Lung (tissue), 12 donors: ENCODE results near the gene PINLYP. TPM values are rescaled to one million over a fixed set of nuclear protein-coding genes. Genes with fewer than 3 reads are reported as not detected.
"Not testable (repeated sequence)": the region's sequence is repeated elsewhere in the genome, so short reads cannot be mapped to it uniquely, and the experiment has no call there.

Source experiments
- ATAC-seq: fragments of 200-7000 bp; cut with Tn5 transposase; one replicate; pipeline ENCODE4 v1.9.1; 2020; ENCODE audit warnings: moderate number of reproducible peaks; ENCODE audit not compliant: insufficient read depth, low FRiP score
- DNase-seq, 3 donors: peaks; one replicate each; pipeline ENCODE4 v3.0.0-alpha.2; 2013 to 2017
- H3K27ac ChIP-seq, 2 donors: one replicate each; pipeline ENCODE4 v1.5.1; 2013; ENCODE audit warnings: mild to moderate bottlenecking in 2 of 2, moderate library complexity in 2 of 2, control low read depth in 1 of 2, inconsistent platforms in 1 of 2, low read depth in 1 of 2, low read length in 1 of 2
- H3K27me3 ChIP-seq, 3 donors: one replicate each; pipeline ENCODE4 v1.5.1; 2013; ENCODE audit warnings: low read length in 2 of 3; ENCODE audit not compliant: control insufficient read depth in 3 of 3, insufficient read depth in 3 of 3
- H3K36me3 ChIP-seq, 4 donors: one replicate each; pipeline ENCODE4 v1.5.1; 2013; ENCODE audit warnings: low read length in 4 of 4, mild to moderate bottlenecking in 1 of 4, moderate library complexity in 1 of 4; ENCODE audit not compliant: control insufficient read depth in 4 of 4, insufficient read depth in 4 of 4
- H3K4me1 ChIP-seq, 5 donors: one replicate each; pipeline ENCODE4 v1.5.1; 2013; ENCODE audit warnings: low read length in 5 of 5, mild to moderate bottlenecking in 2 of 5, moderate library complexity in 1 of 5; ENCODE audit not compliant: control insufficient read depth in 5 of 5, insufficient read depth in 5 of 5
- H3K4me3 ChIP-seq: one replicate; pipeline ENCODE4 v1.5.1; 2013; ENCODE audit warnings: mild to moderate bottlenecking, control low read depth, moderate library complexity
- H3K9ac ChIP-seq, 2 donors: one replicate each; pipeline ENCODE4 v1.5.1; 2013; ENCODE audit warnings: low read length in 2 of 2, control low read depth in 1 of 2; ENCODE audit not compliant: insufficient read depth in 1 of 2
- H3K9me3 ChIP-seq, 4 donors: one replicate each; pipeline ENCODE4 v1.5.1; 2013; ENCODE audit warnings: low read length in 3 of 4, mild to moderate bottlenecking in 1 of 4, moderate library complexity in 1 of 4; ENCODE audit not compliant: control insufficient read depth in 4 of 4, insufficient read depth in 3 of 4
- WGBS, 2 donors: extraction: QIAGEN DNeasy Blood & Tissue Kit; methylation state at CpG; one replicate each; pipeline ENCODE4 v1.1.7; 2013; 5-methylcytosine and 5-hydroxymethylcytosine counted together
- polyA plus RNA-seq, 2 donors: library from polyadenylated mRNA; stranded (reverse); fragments of 200-250 nt; gene quantifications; one replicate each; pipeline ENCODE4 v1.2.1, GENCODE V29; 2013
- total RNA-seq, 2 donors: library from RNA; depleted of rRNA in 1 of 2; stranded (reverse); fragments of >200 nt in 1 of 2; gene quantifications; one replicate each; pipeline ENCODE4 v1.2.1, GENCODE V29; 2014 to 2021
- TF ChIP-seq, protein P1 (sequence below): IDR thresholded peaks from 2 replicates; pipeline ENCODE4 v1.5.1; 2012; ENCODE audit warnings: mild to moderate bottlenecking; ENCODE audit errors: control extremely low read depth, extremely low read depth
- donor health status: control.
- donor health status: control.
- donor health status: Bipolar disorder and iron deficiency.
- donor health status: healthy.
- donor health status: DM: yes; HTN: yes; CAD: no.

PINLYP gene
- total and polyA plus RNA-seq, 4 donors: 6.1 to 14.2 (median 8.4) TPM

DNA sequence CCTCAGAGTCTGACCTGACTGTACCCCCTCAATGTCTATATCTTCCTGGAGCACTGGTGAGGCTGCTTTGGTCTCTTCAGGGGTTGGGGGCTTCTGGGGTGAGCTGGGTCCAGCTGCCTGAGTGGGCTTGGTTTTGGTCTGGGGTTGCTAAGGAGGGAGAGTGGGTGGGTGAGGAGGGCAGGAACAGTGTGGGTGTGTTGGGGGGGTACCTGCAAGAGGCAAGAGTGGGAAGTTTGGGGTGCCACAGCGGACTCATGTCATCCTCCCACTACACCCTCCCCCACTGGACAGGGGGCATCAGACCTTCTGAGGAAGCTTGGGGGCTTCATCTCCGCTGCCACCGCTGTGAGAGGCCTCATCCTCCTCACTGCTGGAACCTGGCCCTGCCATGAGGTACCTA, 29.0 kb upstream of the PINLYP start:
- Histone ChIP-seq H3K27me3 (no peaks in the 10 kb centered on the region), H3K9me3 (no peaks in the 10 kb centered on the region), H3K36me3 (peaks cover 5 to 42% (median 24%) of the 10 kb centered on the region in 4 donors), H3K4me1 (no peaks in the 10 kb centered on the region), H3K9ac (no peak overlapping the region), H3K27ac (no peak overlapping the region), H3K4me3 (no peak overlapping the region)
- WGBS, 2 donors: 96 to 98% methylated on average over 3 of the region's 3 CpGs
- ATAC-seq (no peak), DNase-seq (no peak)
- TF ChIP-seq, protein P1, sequence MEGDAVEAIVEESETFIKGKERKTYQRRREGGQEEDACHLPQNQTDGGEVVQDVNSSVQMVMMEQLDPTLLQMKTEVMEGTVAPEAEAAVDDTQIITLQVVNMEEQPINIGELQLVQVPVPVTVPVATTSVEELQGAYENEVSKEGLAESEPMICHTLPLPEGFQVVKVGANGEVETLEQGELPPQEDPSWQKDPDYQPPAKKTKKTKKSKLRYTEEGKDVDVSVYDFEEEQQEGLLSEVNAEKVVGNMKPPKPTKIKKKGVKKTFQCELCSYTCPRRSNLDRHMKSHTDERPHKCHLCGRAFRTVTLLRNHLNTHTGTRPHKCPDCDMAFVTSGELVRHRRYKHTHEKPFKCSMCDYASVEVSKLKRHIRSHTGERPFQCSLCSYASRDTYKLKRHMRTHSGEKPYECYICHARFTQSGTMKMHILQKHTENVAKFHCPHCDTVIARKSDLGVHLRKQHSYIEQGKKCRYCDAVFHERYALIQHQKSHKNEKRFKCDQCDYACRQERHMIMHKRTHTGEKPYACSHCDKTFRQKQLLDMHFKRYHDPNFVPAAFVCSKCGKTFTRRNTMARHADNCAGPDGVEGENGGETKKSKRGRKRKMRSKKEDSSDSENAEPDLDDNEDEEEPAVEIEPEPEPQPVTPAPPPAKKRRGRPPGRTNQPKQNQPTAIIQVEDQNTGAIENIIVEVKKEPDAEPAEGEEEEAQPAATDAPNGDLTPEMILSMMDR: no peak

DNA sequence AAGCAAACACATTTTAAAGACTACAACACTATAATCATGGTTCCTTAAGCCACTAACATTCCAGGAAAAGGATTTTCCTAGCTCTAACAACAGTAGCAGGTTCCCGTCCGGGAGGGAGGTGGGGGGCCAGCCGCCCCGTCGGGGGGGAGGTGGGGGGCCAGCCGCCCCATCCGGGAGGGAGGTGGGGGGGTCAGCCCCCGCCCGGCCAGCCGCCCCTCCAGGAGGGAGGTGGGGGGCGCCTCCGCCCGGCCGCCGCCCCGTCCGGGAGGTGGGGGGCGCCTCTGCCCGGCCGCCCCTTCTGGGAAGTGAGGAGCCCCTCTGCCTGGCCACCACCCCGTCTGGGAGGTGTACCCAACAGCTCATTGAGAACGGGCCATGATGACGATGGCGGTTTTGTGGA, 27.7 kb upstream of the PINLYP start:
- H3K9me3 ChIP-seq: not testable (repeated sequence)
- H3K36me3 ChIP-seq: peaks cover 10 to 43% (median 23%) of the 10 kb centered on the region in 4 donors
- 95 to 96% methylated on average over 9 to 20 of the region's 24 CpGs for WGBS, 2 donors

DNA sequence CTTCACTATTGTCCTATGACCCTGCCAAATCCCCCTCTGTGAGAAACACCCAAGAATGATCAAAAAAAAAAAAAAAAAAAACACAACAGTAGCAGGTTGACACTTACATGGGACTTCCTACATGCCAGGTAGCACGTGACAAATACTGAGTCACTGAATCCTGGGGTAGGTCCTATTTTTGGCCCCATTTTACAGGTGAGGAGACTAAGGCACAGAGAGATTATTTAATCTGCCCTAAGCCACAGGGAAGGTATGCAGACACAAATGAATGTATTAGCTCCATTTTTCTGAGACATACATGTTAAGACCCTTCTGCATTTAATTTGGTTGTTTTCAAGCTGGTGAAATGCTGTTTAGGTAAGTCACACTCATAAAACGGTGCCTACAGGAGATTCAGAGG, 26.9 kb upstream of the PINLYP start:
- 86 to 93% methylated on average over 2 of the region's 2 CpGs for WGBS, 2 donors
- ATAC-seq: no peak
- no peak overlapping the region for H3K4me3 ChIP-seq
- H3K4me1 ChIP-seq: no peaks in the 10 kb centered on the region
- no peaks in the 10 kb centered on the region for H3K27me3 ChIP-seq
- no peak for DNase-seq
- peaks cover 0 to 1% (median 0%) of the 10 kb centered on the region in 4 donors for H3K9me3 ChIP-seq
- no peak overlapping the region for H3K27ac ChIP-seq
- TF ChIP-seq, protein P1: no peak
- H3K9ac ChIP-seq: no peak overlapping the region
- H3K36me3 ChIP-seq: peaks cover 10 to 42% (median 26%) of the 10 kb centered on the region in 4 donors

More for the DNA sequence above, 27.7 kb upstream of the PINLYP start:
- H3K27me3 ChIP-seq, H3K4me3 ChIP-seq, H3K4me1 ChIP-seq, H3K9ac ChIP-seq, ATAC-seq, H3K27ac ChIP-seq, DNase-seq: not testable (repeated sequence)

DNA sequence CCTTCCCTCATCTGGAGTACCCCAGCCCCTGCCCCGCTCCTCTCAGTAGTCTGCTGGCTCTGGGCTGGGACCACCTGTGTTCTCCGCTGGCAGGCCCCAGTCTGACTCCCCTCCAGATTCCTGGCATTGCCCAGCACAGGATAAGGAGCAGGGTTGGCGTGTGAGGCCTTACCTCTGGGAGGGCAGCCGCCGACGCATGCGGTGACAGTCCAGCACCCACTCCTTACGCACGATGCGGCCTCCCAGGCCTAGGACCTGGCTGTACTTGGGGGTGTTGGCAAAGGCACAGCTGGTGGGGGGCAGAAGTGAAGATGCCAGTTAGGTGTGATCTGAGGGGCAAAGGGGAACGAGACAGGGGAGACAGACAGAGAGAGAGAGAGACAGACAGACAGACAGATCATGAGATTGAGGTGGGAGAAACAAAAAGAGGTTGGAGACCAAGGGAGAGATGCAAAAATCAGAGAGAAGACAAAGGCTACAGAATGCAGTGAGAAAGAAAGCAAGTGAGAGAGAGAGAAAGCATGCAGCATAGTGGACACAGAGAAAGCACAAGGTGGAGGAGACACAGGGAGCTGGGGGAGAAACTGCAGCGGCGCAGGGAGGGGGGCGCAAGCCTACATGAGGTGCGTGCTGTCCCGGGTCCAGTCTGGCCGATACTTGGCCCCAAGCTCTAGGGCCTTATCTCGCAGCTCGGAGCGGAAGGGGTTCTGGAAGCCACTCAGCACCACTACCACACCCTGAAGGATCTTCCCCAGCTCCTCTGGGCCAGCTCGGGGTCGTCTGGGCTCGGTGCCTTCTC, 24.0 kb upstream of the PINLYP start:
- peaks cover 10 to 36% (median 31%) of the 10 kb centered on the region in 4 donors for H3K36me3 ChIP-seq

More for the DNA sequence above, 24.0 kb upstream of the PINLYP start:
- TF ChIP-seq, protein P1: no peak
- H3K27ac ChIP-seq: no peak overlapping the region
- no peaks in the 10 kb centered on the region for H3K27me3 ChIP-seq
- no peak overlapping the region for H3K4me3 ChIP-seq
- DNase-seq: no peak
- no peak overlapping the region for H3K9ac ChIP-seq
- peaks cover 0 to 1% (median 0%) of the 10 kb centered on the region in 4 donors for H3K9me3 ChIP-seq
- ATAC-seq: no peak
- WGBS, 2 donors: 94 to 95% methylated on average over 23 of the region's 23 CpGs
- H3K4me1 ChIP-seq: no peaks in the 10 kb centered on the region
